Loucy (cell line): ENCODE data around the gene RLN1.

Experiments used
- H2AFZ ChIP-seq: fragments of 200-600 bp; sonication (generic); 2 replicates; pipeline ENCODE4 v1.6.0; 2016; ENCODE audit warnings: antibody characterized with exemption, mild to moderate bottlenecking, low read length, moderate library complexity
- H3F3A ChIP-seq: fragments of 200-600 bp; 2 replicates; pipeline ENCODE4 v1.6.0; 2016; ENCODE audit warnings: antibody characterized with exemption, low read depth, mild to moderate bottlenecking
- H3K27me3 ChIP-seq: fragments of 200-600 bp; sonication (generic); 2 replicates; pipeline ENCODE4 v1.6.1; 2014; ENCODE audit warnings: low read length, mild to moderate bottlenecking; ENCODE audit not compliant: insufficient read depth, poor library complexity, severe bottlenecking
- H3K36me3 ChIP-seq: fragments of 200-600 bp; sonication (generic); 2 replicates; pipeline ENCODE4 v1.6.1; 2016; ENCODE audit warnings: low read length; ENCODE audit not compliant: insufficient read depth
- H3K4me1 ChIP-seq: fragments of 200-600 bp; sonication (generic); 2 replicates; pipeline ENCODE4 v1.5.1; 2014; ENCODE audit warnings: low read length, mild to moderate bottlenecking; ENCODE audit not compliant: insufficient read depth, poor library complexity, severe bottlenecking
- H3K4me2 ChIP-seq: fragments of 200-600 bp; sonication (generic); 2 replicates; pipeline ENCODE4 v1.6.0; 2014; ENCODE audit warnings: antibody characterized with exemption, low read length, low read depth, mild to moderate bottlenecking; ENCODE audit not compliant: poor library complexity, severe bottlenecking
- H3K4me3 ChIP-seq: fragments of 200-600 bp; sonication (generic); 2 replicates; pipeline ENCODE4 v1.5.1; 2014; ENCODE audit warnings: low read length, mild to moderate bottlenecking, mixed read lengths; ENCODE audit not compliant: poor library complexity, severe bottlenecking
- H3K79me2 ChIP-seq: fragments of 200-600 bp; sonication (generic); 2 replicates; pipeline ENCODE4 v1.6.1; 2014; ENCODE audit warnings: low read length; ENCODE audit not compliant: insufficient read depth
- H3K9ac ChIP-seq: fragments of 200-600 bp; sonication (generic); 2 replicates; pipeline ENCODE4 v1.6.0; 2014; ENCODE audit warnings: mild to moderate bottlenecking, low read depth, low read length, moderate library complexity; ENCODE audit not compliant: poor library complexity, severe bottlenecking
- H3K9me2 ChIP-seq: fragments of 200-600 bp; sonication (generic); replicated peaks from 2 replicates; pipeline ENCODE4 v1.6.1; 2016; ENCODE audit warnings: low read depth, low read length, mixed read lengths
- H3K9me3 ChIP-seq: fragments of 200-600 bp; sonication (generic); 2 replicates; pipeline ENCODE4 v1.6.1; 2014; ENCODE audit warnings: mild to moderate bottlenecking, antibody characterized with exemption, low read length, low read depth; ENCODE audit not compliant: insufficient read depth
- H4K20me1 ChIP-seq: fragments of 200-600 bp; sonication (generic); 2 replicates; pipeline ENCODE4 v1.6.0; 2014; ENCODE audit warnings: antibody characterized with exemption, low read length, mild to moderate bottlenecking; ENCODE audit not compliant: insufficient read depth, poor library complexity, severe bottlenecking
- CTCF ChIP-seq: fragments of 200-600 bp; sonication (generic); conservative IDR thresholded peaks from 2 replicates; pipeline ENCODE4 v1.5.1; 2014; ENCODE audit warnings: mild to moderate bottlenecking, antibody characterized with exemption, low read length
- EZH2phosphoT487 ChIP-seq: fragments of 200-600 bp; IDR thresholded peaks from 2 replicates; pipeline ENCODE4 v1.6.1; 2018; ENCODE audit warnings: antibody characterized with exemption, mild to moderate bottlenecking, moderate library complexity, borderline replicate concordance

The RLN1 gene

GRCh38 chr9:5360341-5360740 is 20.7 kb upstream of the RLN1 start:
- H3F3A ChIP-seq: no peaks in the 10 kb centered on the region

GRCh38 chr9:5357431-5358105 is 17.9 kb upstream of the RLN1 start:
- no peak overlapping the region for H2AFZ ChIP-seq
- H3K4me2 ChIP-seq: no peak overlapping the region
- no peaks in the 10 kb centered on the region for H3K9me3 ChIP-seq
- no peak overlapping the region for H3K4me3 ChIP-seq
- TF ChIP-seq EZH2phosphoT487 (no peak), CTCF (no peak)
- H4K20me1 ChIP-seq: no peaks in the 10 kb centered on the region
- no peaks in the 10 kb centered on the region for H3K79me2 ChIP-seq
- H3K27me3 ChIP-seq: no peaks in the 10 kb centered on the region
- H3F3A ChIP-seq: no peaks in the 10 kb centered on the region
- H3K9me2 ChIP-seq: no peaks in the 10 kb centered on the region
- no peak overlapping the region for H3K9ac ChIP-seq
- H3K4me1 ChIP-seq: peaks cover 12% of the 10 kb centered on the region
- H3K36me3 ChIP-seq: no peaks in the 10 kb centered on the region

More at GRCh38 chr9:5360341-5360740, 20.7 kb upstream of the RLN1 start:
- TF ChIP-seq CTCF: no peak
- TF ChIP-seq EZH2phosphoT487: no peak
- H2AFZ ChIP-seq: no peak overlapping the region
- H3K9ac ChIP-seq: no peak overlapping the region
- H3K4me3 ChIP-seq: no peak overlapping the region
- H3K9me2 ChIP-seq: no peaks in the 10 kb centered on the region
- no peaks in the 10 kb centered on the region for H3K4me1 ChIP-seq
- H3K9me3 ChIP-seq: no peaks in the 10 kb centered on the region
- no peak overlapping the region for H3K4me2 ChIP-seq
- H4K20me1 ChIP-seq: no peaks in the 10 kb centered on the region
- H3K27me3 ChIP-seq: no peaks in the 10 kb centered on the region
- no peaks in the 10 kb centered on the region for H3K36me3 ChIP-seq
- no peaks in the 10 kb centered on the region for H3K79me2 ChIP-seq

- no peak overlapping the region for H3K9ac ChIP-seq
- no peaks in the 10 kb centered on the region for H3K36me3 ChIP-seq
- H3K9me2 ChIP-seq: no peaks in the 10 kb centered on the region
- no peaks in the 10 kb centered on the region for H3K9me3 ChIP-seq
- TF ChIP-seq CTCF (no peak), EZH2phosphoT487 (no peak)
- no peaks in the 10 kb centered on the region for H3K79me2 ChIP-seq
- no peaks in the 10 kb centered on the region for H4K20me1 ChIP-seq
- no peak overlapping the region for H2AFZ ChIP-seq
- no peak overlapping the region for H3K4me3 ChIP-seq
- H3K27me3 ChIP-seq: no peaks in the 10 kb centered on the region
- H3F3A ChIP-seq: no peaks in the 10 kb centered on the region
- H3K4me1 ChIP-seq: peaks cover 22% of the 10 kb centered on the region
- no peak overlapping the region for H3K4me2 ChIP-seq
These were observed 16.1 kb upstream of the RLN1 start for GRCh38 chr9:5355817-5356216.
